ENCODE results near the gene THSD7B.

The THSD7B gene

DNA sequence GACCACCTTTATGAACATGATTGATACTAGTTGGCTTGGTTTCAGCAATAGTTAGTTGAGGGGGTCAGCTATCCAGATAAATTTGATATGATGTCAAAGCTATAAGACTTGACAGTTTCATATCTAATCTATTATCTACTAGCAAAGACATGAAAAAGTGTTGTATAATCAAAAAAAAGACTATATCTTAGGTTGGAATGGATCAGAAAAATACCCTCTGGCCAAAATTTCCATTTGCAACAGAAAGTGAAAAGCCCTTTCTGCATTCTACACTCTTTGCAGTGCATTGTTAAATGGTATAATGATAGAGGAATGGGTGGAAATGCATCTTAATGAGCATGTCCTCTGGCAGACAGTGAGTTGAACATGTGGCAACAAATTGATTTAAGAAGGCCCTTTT lies 242.6 kb downstream of the THSD7B start:
- Histone ChIP-seq H3K4me3 (ENCODE audit: low read depth, low read length, poor library complexity, severe bottlenecking) (no peak overlapping the region), H3K27me3 (ENCODE audit: insufficient read depth, low read length) (no peaks in the 10 kb centered on the region), H3K36me3 (ENCODE audit: insufficient read depth, low read length) (no peaks in the 10 kb centered on the region), H3K27ac (ENCODE audit: low read depth, low read length, poor library complexity, severe bottlenecking) (no peak overlapping the region), H3K9me3 (ENCODE audit: low read length) (no peaks in the 10 kb centered on the region), H3K9ac (ENCODE audit: low read length) (no peak overlapping the region), H2AFZ (ENCODE audit: low read length) (no peak overlapping the region), H3K4me2 (ENCODE audit: low read length) (no peak overlapping the region), H3K9me2 (ENCODE audit: low read depth, low read length) (no peaks in the 10 kb centered on the region), H3K79me2 (ENCODE audit: insufficient read depth, low read length) (no peaks in the 10 kb centered on the region), H3K4me1 (ENCODE audit: insufficient read depth, low read length, severe bottlenecking) (no peaks in the 10 kb centered on the region), H4K20me1 (ENCODE audit: insufficient read depth, low read length) (no peaks in the 10 kb centered on the region), H3F3A (ENCODE audit: insufficient read depth, low read length) (no peaks in the 10 kb centered on the region)
- TF ChIP-seq, protein P1, sequence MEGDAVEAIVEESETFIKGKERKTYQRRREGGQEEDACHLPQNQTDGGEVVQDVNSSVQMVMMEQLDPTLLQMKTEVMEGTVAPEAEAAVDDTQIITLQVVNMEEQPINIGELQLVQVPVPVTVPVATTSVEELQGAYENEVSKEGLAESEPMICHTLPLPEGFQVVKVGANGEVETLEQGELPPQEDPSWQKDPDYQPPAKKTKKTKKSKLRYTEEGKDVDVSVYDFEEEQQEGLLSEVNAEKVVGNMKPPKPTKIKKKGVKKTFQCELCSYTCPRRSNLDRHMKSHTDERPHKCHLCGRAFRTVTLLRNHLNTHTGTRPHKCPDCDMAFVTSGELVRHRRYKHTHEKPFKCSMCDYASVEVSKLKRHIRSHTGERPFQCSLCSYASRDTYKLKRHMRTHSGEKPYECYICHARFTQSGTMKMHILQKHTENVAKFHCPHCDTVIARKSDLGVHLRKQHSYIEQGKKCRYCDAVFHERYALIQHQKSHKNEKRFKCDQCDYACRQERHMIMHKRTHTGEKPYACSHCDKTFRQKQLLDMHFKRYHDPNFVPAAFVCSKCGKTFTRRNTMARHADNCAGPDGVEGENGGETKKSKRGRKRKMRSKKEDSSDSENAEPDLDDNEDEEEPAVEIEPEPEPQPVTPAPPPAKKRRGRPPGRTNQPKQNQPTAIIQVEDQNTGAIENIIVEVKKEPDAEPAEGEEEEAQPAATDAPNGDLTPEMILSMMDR (IDR thresholded peaks at IDR 0.05; ENCODE audit: low read length), result no peak
- no peak for TF ChIP-seq EZH2 (IDR thresholded peaks at IDR 0.05; ENCODE audit: borderline replicate concordance, low read length)

DNA sequence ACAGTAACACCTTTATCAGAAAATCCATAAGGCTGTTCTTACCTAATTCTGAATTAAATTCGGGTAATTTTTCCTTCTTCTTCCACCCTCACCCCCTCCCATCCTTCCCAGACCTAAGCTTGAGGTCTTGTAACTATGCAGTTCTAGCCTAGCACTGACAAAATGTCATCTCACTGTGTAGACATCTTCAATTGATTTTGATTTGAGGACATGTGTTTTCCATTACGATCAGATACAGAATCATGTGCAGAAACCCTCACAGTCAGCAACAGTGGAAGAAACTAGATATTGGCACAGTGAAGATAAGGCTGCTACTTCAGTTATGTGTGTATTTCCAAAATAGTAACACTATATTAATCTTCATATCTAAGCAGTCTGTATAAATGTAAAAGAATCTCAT lies 244.6 kb downstream of the THSD7B start:
- Histone ChIP-seq H3K9ac (ENCODE audit: low read length) (no peak overlapping the region), H3K4me3 (ENCODE audit: low read depth, low read length, poor library complexity, severe bottlenecking) (no peak overlapping the region), H3K9me2 (ENCODE audit: low read depth, low read length) (no peaks in the 10 kb centered on the region), H3K9me3 (ENCODE audit: low read length) (no peaks in the 10 kb centered on the region), H3K27ac (ENCODE audit: low read depth, low read length, poor library complexity, severe bottlenecking) (no peak overlapping the region), H3K27me3 (ENCODE audit: insufficient read depth, low read length) (no peaks in the 10 kb centered on the region), H4K20me1 (ENCODE audit: insufficient read depth, low read length) (no peaks in the 10 kb centered on the region), H3K4me1 (ENCODE audit: insufficient read depth, low read length, severe bottlenecking) (no peaks in the 10 kb centered on the region), H3F3A (ENCODE audit: insufficient read depth, low read length) (no peaks in the 10 kb centered on the region), H2AFZ (ENCODE audit: low read length) (no peak overlapping the region), H3K4me2 (ENCODE audit: low read length) (no peak overlapping the region), H3K36me3 (ENCODE audit: insufficient read depth, low read length) (no peaks in the 10 kb centered on the region), H3K79me2 (ENCODE audit: insufficient read depth, low read length) (no peaks in the 10 kb centered on the region)
- TF ChIP-seq, protein P1 (IDR thresholded peaks at IDR 0.05; ENCODE audit: low read length), result no peak
- TF ChIP-seq EZH2 (IDR thresholded peaks at IDR 0.05; ENCODE audit: borderline replicate concordance, low read length), result no peak

DNA sequence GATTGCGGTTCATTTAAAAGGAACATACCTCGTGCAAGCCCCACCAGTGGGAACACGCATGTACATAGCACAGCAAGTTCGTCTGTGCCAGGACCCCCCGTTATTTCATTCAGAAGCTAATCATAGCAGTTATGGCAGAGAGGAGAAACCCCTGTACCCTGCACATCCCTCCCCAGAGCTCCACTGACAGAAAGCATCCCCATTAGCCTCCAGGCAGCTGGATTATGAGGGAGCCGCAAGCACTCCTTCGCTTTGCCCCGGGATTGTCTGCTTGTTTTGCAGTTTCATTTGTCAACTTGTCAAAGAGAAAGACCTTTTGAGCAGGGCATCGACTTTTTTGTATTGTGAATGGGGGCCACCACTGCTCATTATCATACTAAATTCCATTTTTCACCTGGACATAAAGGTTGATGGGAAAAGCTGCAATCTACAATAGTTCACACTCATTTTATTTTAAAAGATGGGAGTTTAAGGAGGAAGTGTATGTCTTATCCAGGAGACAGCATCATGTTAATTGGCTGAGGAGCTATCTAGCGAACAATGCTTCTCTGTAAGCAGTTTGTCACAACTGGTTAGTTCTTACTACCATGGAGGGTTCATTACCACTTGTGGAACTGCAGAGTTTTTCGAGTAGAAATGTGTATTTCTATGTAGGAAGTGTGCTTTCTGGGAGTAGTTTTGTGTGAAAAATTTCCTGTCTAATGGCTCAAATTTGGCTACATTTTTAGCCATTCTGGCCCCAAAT lies 255.3 kb downstream of the THSD7B start:
- no peaks in the 10 kb centered on the region for H3K79me2 ChIP-seq (ENCODE audit: insufficient read depth, low read length)
- no peak overlapping the region for H3K27ac ChIP-seq (ENCODE audit: low read depth, low read length, poor library complexity, severe bottlenecking)
- H3K4me1 ChIP-seq (ENCODE audit: insufficient read depth, low read length, severe bottlenecking), result no peaks in the 10 kb centered on the region
- H3K27me3 ChIP-seq (ENCODE audit: insufficient read depth, low read length), result no peaks in the 10 kb centered on the region
- no peaks in the 10 kb centered on the region for H3K36me3 ChIP-seq (ENCODE audit: insufficient read depth, low read length)
- H4K20me1 ChIP-seq (ENCODE audit: insufficient read depth, low read length), result no peaks in the 10 kb centered on the region
- H3K4me2 ChIP-seq (ENCODE audit: low read length), result no peak overlapping the region
- H3K4me3 ChIP-seq (ENCODE audit: low read depth, low read length, poor library complexity, severe bottlenecking), result no peak overlapping the region
- no peak for TF ChIP-seq EZH2 (IDR thresholded peaks at IDR 0.05; ENCODE audit: borderline replicate concordance, low read length)
- TF ChIP-seq, protein P1 (IDR thresholded peaks at IDR 0.05; ENCODE audit: low read length), result no peak
- H3K9ac ChIP-seq (ENCODE audit: low read length), result no peak overlapping the region
- H3K9me2 ChIP-seq (ENCODE audit: low read depth, low read length), result no peaks in the 10 kb centered on the region
- H3K9me3 ChIP-seq (ENCODE audit: low read length), result no peaks in the 10 kb centered on the region
- H3F3A ChIP-seq (ENCODE audit: insufficient read depth, low read length), result no peaks in the 10 kb centered on the region
- H2AFZ ChIP-seq (ENCODE audit: low read length), result no peak overlapping the region
